ENCODE measurements around the gene TEX51.

DNA sequence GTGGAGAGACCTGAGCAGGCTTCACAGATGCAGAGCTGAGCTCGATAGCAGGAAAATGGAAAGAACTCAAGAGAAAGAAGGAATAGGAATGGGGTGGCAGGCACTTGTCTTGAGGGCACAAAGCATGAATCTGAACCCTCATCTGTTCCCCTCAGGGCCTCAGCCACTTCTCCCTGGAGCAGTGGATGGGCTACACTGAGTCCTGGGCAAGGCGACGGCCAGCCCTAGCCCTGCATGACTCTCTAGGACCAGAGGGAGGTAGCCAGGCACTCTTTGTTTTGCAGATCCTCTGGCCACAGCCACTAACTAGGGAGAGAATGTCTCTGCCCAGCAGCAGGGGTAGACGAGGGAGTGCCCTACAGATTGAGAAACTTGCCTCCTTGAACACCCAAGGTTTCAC is 3.4 kb upstream of the TEX51 start:
- no peak for TF ChIP-seq POLR2A (IDR thresholded peaks at IDR 0.05)
- TF ChIP-seq CTCF (IDR thresholded peaks at IDR 0.05), result no peak
